ENCODE measurements around the gene GXYLT1.
"Not testable (repeated sequence)": the region's sequence is repeated elsewhere in the genome, so short reads cannot be mapped to it uniquely, and the experiment has no call there.

Gene GXYLT1

GRCh38 chr12:42144408-42145196 is at the start of gene GXYLT1:
Gene GXYLT1, minus strand, starts transcription at chr12:42144874. Its CDS starts 228 bp downstream, at chr12:42144646.
- DNase-seq = peak; percentile 69

GRCh38 chr12:42192686-42193085 is 48.0 kb upstream of the GXYLT1 start:
- no peak for DNase-seq

GRCh38 chr12:42192258-42192657 is 47.6 kb upstream of the GXYLT1 start:
- no peak for DNase-seq

GRCh38 chr12:42190376-42190775 is 45.7 kb upstream of the GXYLT1 start:
- no peak for DNase-seq

GRCh38 chr12:42188275-42188674 is 43.6 kb upstream of the GXYLT1 start:
- DNase-seq = not testable (repeated sequence)

GRCh38 chr12:42187799-42188198 is 43.1 kb upstream of the GXYLT1 start:
- no peak for DNase-seq

- no peak for DNase-seq
Observed at GRCh38 chr12:42186793-42187192, 42.1 kb upstream of the GXYLT1 start.

- no peak for DNase-seq
Observed at GRCh38 chr12:42182394-42182793, 37.7 kb upstream of the GXYLT1 start.

GRCh38 chr12:42180990-42181596 is 36.4 kb upstream of the GXYLT1 start:
- no peak for DNase-seq

- no peak for DNase-seq
Observed at GRCh38 chr12:42178101-42178500, 33.4 kb upstream of the GXYLT1 start.

- DNase-seq = no peak
Observed at GRCh38 chr12:42174978-42175377, 30.3 kb upstream of the GXYLT1 start.

- no peak for DNase-seq
Observed at GRCh38 chr12:42173961-42174521, 29.4 kb upstream of the GXYLT1 start.

GRCh38 chr12:42172441-42173210 is 28.0 kb upstream of the GXYLT1 start:
- no peak for DNase-seq

GRCh38 chr12:42167711-42168110 is 23.0 kb upstream of the GXYLT1 start:
- no peak for DNase-seq

GRCh38 chr12:42166501-42166900 is 21.8 kb upstream of the GXYLT1 start:
- DNase-seq = no peak

GRCh38 chr12:42163913-42164312 is 19.2 kb upstream of the GXYLT1 start:
- no peak for DNase-seq

GRCh38 chr12:42162965-42163364 is 18.3 kb upstream of the GXYLT1 start:
- no peak for DNase-seq

- DNase-seq = no peak
Observed at GRCh38 chr12:42162193-42162592, 17.5 kb upstream of the GXYLT1 start.

GRCh38 chr12:42161529-42161928 is 16.9 kb upstream of the GXYLT1 start:
- DNase-seq = no peak

- no peak for DNase-seq
Observed at GRCh38 chr12:42156232-42156631, 11.6 kb upstream of the GXYLT1 start.

- DNase-seq = no peak
Observed at GRCh38 chr12:42145552-42146215, 1.0 kb upstream of the GXYLT1 start.

- DNase-seq = no peak
Observed at GRCh38 chr12:42145197-42145549, 499 bp upstream of the GXYLT1 start.

GRCh38 chr12:42144158-42144407 is 591 bp downstream of the GXYLT1 start:
- no peak for DNase-seq

All from NCI-H2029 treated with DMSO at 0.1 percent for 48 hours (cell line).